NB4 (cell line): ENCODE data around the gene PCSK5.

Experiments
- DNase-seq: peaks from one replicate; pipeline ENCODE4 v3.0.0; 2010; ENCODE audit warnings: low read depth
- H3K4me3 ChIP-seq: one replicate; pipeline ENCODE4 v1.5.1; 2011; ENCODE audit warnings: mild to moderate bottlenecking, low read depth, low read length, moderate library complexity
- MYC ChIP-seq: IDR thresholded peaks from 2 replicates; pipeline ENCODE4 v1.6.1; 2011; ENCODE audit warnings: low read depth, low read length
- POLR2A ChIP-seq: IDR thresholded peaks from 2 replicates; pipeline ENCODE4 v1.6.1; 2011; ENCODE audit warnings: mild to moderate bottlenecking; ENCODE audit not compliant: insufficient read length; ENCODE audit errors: extremely low read depth
- TF ChIP-seq, protein P1 (sequence below): IDR thresholded peaks from one replicate; pipeline ENCODE4 v1.5.1; 2012; ENCODE audit warnings: low read depth, low read length
- TF ChIP-seq, protein P2 (sequence below): IDR thresholded peaks from 2 replicates; pipeline ENCODE4 v1.6.1; 2011; ENCODE audit warnings: low read depth, low read length

The PCSK5 gene

DNA sequence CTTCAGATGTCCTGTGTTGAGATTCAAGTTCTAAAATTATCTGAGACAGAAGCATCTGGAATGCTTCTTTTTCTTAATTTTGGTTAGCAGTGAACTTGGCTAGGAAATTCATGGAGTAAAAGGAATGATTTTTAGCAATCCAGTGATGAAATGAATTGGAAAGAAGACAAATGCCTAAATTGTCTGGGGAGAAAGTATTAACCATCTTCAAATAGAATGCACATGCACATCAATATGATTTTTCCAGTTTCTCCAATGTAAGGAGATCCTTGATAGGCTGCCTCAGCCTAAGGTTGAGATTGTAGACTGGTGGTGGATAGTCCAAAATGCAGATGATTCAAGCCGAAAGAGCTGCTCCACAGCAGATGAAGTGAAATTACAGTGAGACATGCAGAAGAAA is 106.7 kb downstream of the PCSK5 start:
- DNase-seq: no peak
- TF ChIP-seq POLR2A (no peak), MYC (no peak)
- TF ChIP-seq, protein P1, sequence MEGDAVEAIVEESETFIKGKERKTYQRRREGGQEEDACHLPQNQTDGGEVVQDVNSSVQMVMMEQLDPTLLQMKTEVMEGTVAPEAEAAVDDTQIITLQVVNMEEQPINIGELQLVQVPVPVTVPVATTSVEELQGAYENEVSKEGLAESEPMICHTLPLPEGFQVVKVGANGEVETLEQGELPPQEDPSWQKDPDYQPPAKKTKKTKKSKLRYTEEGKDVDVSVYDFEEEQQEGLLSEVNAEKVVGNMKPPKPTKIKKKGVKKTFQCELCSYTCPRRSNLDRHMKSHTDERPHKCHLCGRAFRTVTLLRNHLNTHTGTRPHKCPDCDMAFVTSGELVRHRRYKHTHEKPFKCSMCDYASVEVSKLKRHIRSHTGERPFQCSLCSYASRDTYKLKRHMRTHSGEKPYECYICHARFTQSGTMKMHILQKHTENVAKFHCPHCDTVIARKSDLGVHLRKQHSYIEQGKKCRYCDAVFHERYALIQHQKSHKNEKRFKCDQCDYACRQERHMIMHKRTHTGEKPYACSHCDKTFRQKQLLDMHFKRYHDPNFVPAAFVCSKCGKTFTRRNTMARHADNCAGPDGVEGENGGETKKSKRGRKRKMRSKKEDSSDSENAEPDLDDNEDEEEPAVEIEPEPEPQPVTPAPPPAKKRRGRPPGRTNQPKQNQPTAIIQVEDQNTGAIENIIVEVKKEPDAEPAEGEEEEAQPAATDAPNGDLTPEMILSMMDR: no peak
- TF ChIP-seq, protein P2, sequence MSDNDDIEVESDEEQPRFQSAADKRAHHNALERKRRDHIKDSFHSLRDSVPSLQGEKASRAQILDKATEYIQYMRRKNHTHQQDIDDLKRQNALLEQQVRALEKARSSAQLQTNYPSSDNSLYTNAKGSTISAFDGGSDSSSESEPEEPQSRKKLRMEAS: no peak
- no peak overlapping the region for H3K4me3 ChIP-seq

DNA sequence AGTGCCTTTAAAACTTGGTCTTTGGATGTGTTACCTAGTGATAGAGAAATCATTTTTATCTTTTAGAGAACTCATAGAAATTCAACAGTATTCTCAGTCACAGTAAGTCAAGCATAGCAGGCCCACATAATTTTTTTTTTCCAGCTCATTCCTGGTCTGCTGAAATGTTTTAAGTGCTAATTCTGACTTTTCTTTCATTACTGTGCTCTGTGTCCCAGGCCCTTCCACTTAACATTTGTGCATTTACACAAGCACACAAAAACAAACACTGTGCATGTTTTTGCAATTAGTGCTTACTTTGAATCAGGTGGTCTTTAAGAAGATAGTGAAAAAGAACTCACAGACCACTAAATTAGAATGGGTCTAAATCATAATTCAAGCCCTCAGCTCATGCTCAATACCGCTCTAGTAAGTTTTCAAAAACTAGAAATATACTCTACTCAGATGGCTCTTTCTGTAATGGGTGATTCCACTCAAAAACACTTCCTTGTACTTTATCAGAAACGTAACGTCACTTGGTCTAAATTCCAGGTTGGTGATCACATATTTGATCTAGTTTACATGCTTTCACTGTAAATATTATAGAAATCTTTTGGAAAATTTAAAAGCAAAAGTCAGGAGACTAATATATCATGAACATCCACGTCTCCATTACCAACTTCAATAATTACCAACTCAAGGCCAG is 107.8 kb downstream of the PCSK5 start:
- no peak for TF ChIP-seq POLR2A
- TF ChIP-seq, protein P1: no peak
- no peak for TF ChIP-seq MYC
- TF ChIP-seq, protein P2: no peak
- H3K4me3 ChIP-seq: no peak overlapping the region
- no peak for DNase-seq

DNA sequence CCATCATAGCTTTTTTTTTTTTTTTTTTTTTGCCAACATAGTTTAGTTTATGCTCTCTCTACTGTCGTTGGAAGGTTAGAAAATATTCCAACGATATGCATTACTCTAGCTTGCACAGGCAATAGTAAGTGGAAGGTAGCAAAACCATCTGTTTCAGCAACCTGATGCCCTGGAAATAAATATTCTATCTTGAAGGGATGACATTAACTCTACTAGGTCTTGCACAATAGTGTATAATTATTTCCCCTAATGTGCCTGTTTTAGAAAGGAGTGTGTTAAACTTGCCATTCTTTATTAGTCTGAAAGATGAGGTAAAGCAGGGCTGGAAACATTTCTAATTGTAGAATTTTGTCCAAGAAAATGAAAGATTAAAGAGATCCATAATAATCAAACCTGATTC is 111.0 kb downstream of the PCSK5 start:
- DNase-seq: no peak
- no peak for TF ChIP-seq MYC
- no peak for TF ChIP-seq POLR2A
- TF ChIP-seq, protein P2: no peak
- TF ChIP-seq, protein P1: no peak
- no peak overlapping the region for H3K4me3 ChIP-seq

DNA sequence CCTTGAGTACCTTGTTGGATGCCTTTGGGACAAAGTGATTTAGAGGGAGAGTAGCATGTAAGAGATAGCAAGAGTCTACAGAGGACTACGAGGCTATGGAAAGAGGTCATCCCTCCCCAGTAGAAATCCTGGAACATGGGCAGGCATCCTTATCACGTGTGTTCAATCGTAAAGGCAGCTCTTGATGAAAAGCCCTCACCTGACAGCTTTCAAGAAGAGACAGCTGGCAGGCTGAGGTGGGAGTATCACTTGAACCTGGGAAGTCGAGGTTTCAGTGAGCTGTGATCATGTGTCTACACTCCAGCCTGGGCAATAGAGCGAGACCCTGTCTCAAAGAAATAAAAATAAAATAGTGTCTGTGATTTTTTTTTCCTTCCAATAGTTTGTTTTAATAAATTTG is 112.6 kb downstream of the PCSK5 start:
- no peak for DNase-seq
- TF ChIP-seq, protein P1: no peak
- TF ChIP-seq POLR2A (no peak), MYC (no peak)
- TF ChIP-seq, protein P2: no peak
- no peak overlapping the region for H3K4me3 ChIP-seq

DNA sequence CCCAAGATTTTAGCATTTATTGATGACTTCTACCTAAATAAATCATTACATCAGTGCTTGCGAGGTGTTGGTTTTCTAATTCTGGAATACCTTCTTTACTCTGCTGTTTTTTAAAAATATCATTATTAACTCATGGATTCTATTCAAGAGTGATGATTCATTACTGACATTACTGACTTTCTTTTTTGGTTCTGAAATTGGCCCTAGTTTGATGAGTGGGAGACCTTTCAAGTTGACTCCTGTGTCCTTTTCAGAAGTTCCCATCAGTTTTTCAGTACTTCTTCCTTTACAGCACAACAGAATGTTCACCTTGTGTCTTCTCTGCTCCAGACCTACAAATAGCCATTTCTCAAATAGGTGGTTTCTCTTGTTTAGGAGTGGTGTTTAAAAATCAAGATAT is 114.1 kb downstream of the PCSK5 start:
- DNase-seq: no peak
- TF ChIP-seq MYC (no peak), POLR2A (no peak)
- TF ChIP-seq, protein P2: no peak
- TF ChIP-seq, protein P1: no peak

More for the DNA sequence above, 114.1 kb downstream of the PCSK5 start:
- no peak overlapping the region for H3K4me3 ChIP-seq
